H1 (cell line): ENCODE results near the gene JADE3. TPM values are rescaled to one million over a fixed set of nuclear protein-coding genes. Genes with fewer than 3 reads are reported as not detected.

ENCODE experiments used
- CTCF ChIA-PET: fragments of 300-600 bp; sonication (Branson Sonifier 250); formaldehyde crosslinking; loops from one replicate; lab custom pipeline; 2021; ENCODE audit not compliant: partially characterized antibody; lab: Charles Lee
- POLR2A ChIA-PET: fragments of 300-600 bp; sonication (Branson Sonifier 250); formaldehyde crosslinking; loops from one replicate; lab custom pipeline; 2021; ENCODE audit warnings: inconsistent platforms; ENCODE audit not compliant: partially characterized antibody; lab: Charles Lee
- DNase-seq, 2 experiments: peaks; one replicate each; pipeline versions ENCODE4 v3.0.0 to v3.0.0-alpha.2; 2010 to 2022; ENCODE audit warnings: low spot score in 2 of 2, low read depth in 1 of 2, mixed read lengths in 1 of 2
- FAIRE-seq: peaks from 2 replicates; lab custom pipeline; 2011; peaks lifted over from hg19 to GRCh38; lab: Jason Lieb, UNC
- H2AFZ ChIP-seq: 2 replicates; pipeline ENCODE4 v1.8.1; 2012; ENCODE audit warnings: low read length, inconsistent platforms
- H2AK5ac ChIP-seq: 2 replicates; pipeline ENCODE4 v1.6.1; 2013; ENCODE audit warnings: low read depth, low read length
- H2BK120ac ChIP-seq: replicated peaks from 2 replicates; pipeline ENCODE3; 2013; ENCODE audit warnings: low read depth, low read length, inconsistent platforms
- H2BK12ac ChIP-seq: 2 replicates; pipeline ENCODE4 v1.6.1; 2013; ENCODE audit warnings: low read depth, low read length
- H2BK15ac ChIP-seq: 2 replicates; pipeline ENCODE4 v1.6.1; 2013; ENCODE audit warnings: low read length
- H2BK20ac ChIP-seq: 2 replicates; pipeline ENCODE4 v1.6.1; 2013; ENCODE audit warnings: low read length
- H2BK5ac ChIP-seq: 2 replicates; pipeline ENCODE4 v1.6.1; 2013; ENCODE audit warnings: low read depth, low read length
- H3K14ac ChIP-seq: 2 replicates; pipeline ENCODE4 v1.6.1; 2013; ENCODE audit warnings: inconsistent platforms; ENCODE audit not compliant: insufficient read length
- H3K18ac ChIP-seq: 2 replicates; pipeline ENCODE4 v1.6.1; 2013; ENCODE audit warnings: low read length; ENCODE audit errors: extremely low read depth
- H3K23ac ChIP-seq: 2 replicates; pipeline ENCODE4 v1.6.1; 2013; ENCODE audit warnings: inconsistent platforms; ENCODE audit not compliant: insufficient read length
- H3K23me2 ChIP-seq: 2 replicates; pipeline ENCODE4 v1.6.1; 2013; ENCODE audit warnings: low read depth, low read length
- H3K27ac ChIP-seq: 2 replicates; pipeline ENCODE4 v1.6.1; 2011; ENCODE audit warnings: low read depth, low read length, inconsistent platforms
- H3K27me3 ChIP-seq, 4 experiments: replicated peaks in 1 of 4; 1 replicate in 1 of 4; 2 replicates in 3 of 4; pipeline versions ENCODE4 v1.6.1 to v1.8.1; 2011 to 2013; ENCODE audit warnings: low read length in 3 of 4, mild to moderate bottlenecking in 3 of 4, inconsistent platforms in 2 of 4, mixed read lengths in 2 of 4, moderate library complexity in 1 of 4; ENCODE audit not compliant: control insufficient read depth in 3 of 4, insufficient read depth in 3 of 4; ENCODE audit errors: extremely low read depth in 1 of 4
- H3K36me3 ChIP-seq, 4 experiments: 2 replicates each; pipeline versions ENCODE4 v1.6.1 to v1.8.1; 2011 to 2013; ENCODE audit warnings: mild to moderate bottlenecking in 4 of 4, low read length in 3 of 4, moderate library complexity in 2 of 4, control low read depth in 1 of 4, inconsistent platforms in 1 of 4; ENCODE audit not compliant: insufficient read depth in 4 of 4, control insufficient read depth in 2 of 4
- H3K4ac ChIP-seq: replicated peaks from 2 replicates; pipeline ENCODE3; 2013; ENCODE audit warnings: low read length, low read depth, mixed read lengths, inconsistent platforms; ENCODE audit not compliant: insufficient read length
- H3K4me1 ChIP-seq, 4 experiments: replicated peaks in 1 of 4; 1 replicate in 1 of 4; 2 replicates in 3 of 4; pipeline versions ENCODE4 v1.6.1 to v1.8.1; 2011 to 2013; ENCODE audit warnings: low read length in 3 of 4, inconsistent platforms in 2 of 4, mixed read lengths in 1 of 4; ENCODE audit not compliant: insufficient read depth in 4 of 4, control insufficient read depth in 3 of 4
- H3K4me2 ChIP-seq, 2 experiments: 2 replicates each; pipeline versions ENCODE4 v1.6.1 to v1.8.1; 2011 to 2013; ENCODE audit warnings: low read depth in 2 of 2, low read length in 2 of 2, control low read depth in 1 of 2, inconsistent platforms in 1 of 2, mild to moderate bottlenecking in 1 of 2; ENCODE audit not compliant: insufficient read depth in 1 of 2
- H3K4me3 ChIP-seq, 4 experiments: fragments of 200-600, 300-600 bp in 1 of 4; sonication (generic), shearing (Covaris generic), sonication (Bioruptor Twin) in 1 of 4; 2 replicates each; pipeline versions ENCODE4 v1.5.1 to v1.8.1; 2011 to 2016; ENCODE audit warnings: low read length in 4 of 4, low read depth in 3 of 4, control low read depth in 2 of 4, inconsistent platforms in 2 of 4, mild to moderate bottlenecking in 2 of 4, mixed read lengths in 1 of 4, moderate library complexity in 1 of 4; ENCODE audit not compliant: insufficient read depth in 2 of 4; ENCODE audit errors: extremely low read depth in 1 of 4
- H3K56ac ChIP-seq: replicated peaks from 2 replicates; pipeline ENCODE3; 2013; ENCODE audit warnings: low read depth, mild to moderate bottlenecking, mixed read lengths, low read length, inconsistent platforms; ENCODE audit not compliant: insufficient read length
- H3K79me1 ChIP-seq: 2 replicates; pipeline ENCODE4 v1.6.1; 2013; ENCODE audit warnings: low read depth, low read length, control low read depth
- H3K79me2 ChIP-seq, 2 experiments: 2 replicates each; pipeline versions ENCODE4 v1.6.1 to v1.8.1; 2012 to 2013; ENCODE audit warnings: low read length in 2 of 2, mild to moderate bottlenecking in 2 of 2, inconsistent platforms in 1 of 2; ENCODE audit not compliant: insufficient read depth in 2 of 2, control insufficient read depth in 1 of 2
- H3K9ac ChIP-seq, 4 experiments: replicated peaks in 1 of 4; 1 replicate in 1 of 4; 2 replicates in 3 of 4; pipeline versions ENCODE4 v1.6.1 to v1.8.1; 2011 to 2013; ENCODE audit warnings: low read depth in 3 of 4, low read length in 3 of 4, control low read depth in 2 of 4, mild to moderate bottlenecking in 2 of 4, moderate library complexity in 2 of 4, inconsistent platforms in 1 of 4; ENCODE audit errors: extremely low read depth in 1 of 4
- H3K9me3 ChIP-seq, 2 experiments: 2 replicates each; pipeline versions ENCODE4 v1.6.1 to v1.8.1; 2012 to 2013; ENCODE audit warnings: mild to moderate bottlenecking in 2 of 2, moderate library complexity in 2 of 2, control low read depth in 1 of 2, inconsistent platforms in 1 of 2, low read depth in 1 of 2, low read length in 1 of 2, mixed read lengths in 1 of 2; ENCODE audit not compliant: insufficient read depth in 2 of 2
- H4K20me1 ChIP-seq, 2 experiments: replicated peaks in 1 of 2; 2 replicates each; pipeline versions ENCODE3 to v1.8.1; 2011 to 2013; ENCODE audit warnings: inconsistent platforms in 2 of 2, low read length in 2 of 2, mild to moderate bottlenecking in 1 of 2; ENCODE audit not compliant: insufficient read depth in 2 of 2, control insufficient read depth in 1 of 2
- H4K5ac ChIP-seq: 2 replicates; pipeline ENCODE4 v1.6.1; 2013; ENCODE audit warnings: low read length, low read depth, mixed read lengths, inconsistent platforms; ENCODE audit not compliant: insufficient read length
- H4K8ac ChIP-seq: 2 replicates; pipeline ENCODE4 v1.8.0; 2013; ENCODE audit warnings: mild to moderate bottlenecking, moderate library complexity, low read length, inconsistent platforms; ENCODE audit not compliant: insufficient read depth; ENCODE audit errors: extremely low read depth
- H4K91ac ChIP-seq: replicated peaks from 2 replicates; pipeline ENCODE3; 2013; ENCODE audit warnings: low read length, mixed read lengths, inconsistent platforms; ENCODE audit not compliant: insufficient read length
- HDAC2 ChIP-seq, 2 experiments: fragments of 300-600 bp in 1 of 2; sonication (generic) in 1 of 2; IDR thresholded peaks; 2 replicates each; pipeline ENCODE4 v1.6.1; 2011 to 2012; ENCODE audit warnings: low read depth in 2 of 2, low read length in 2 of 2, mild to moderate bottlenecking in 2 of 2, moderate library complexity in 2 of 2, borderline replicate concordance in 1 of 2, inconsistent platforms in 1 of 2
- JUND ChIP-seq: IDR thresholded peaks from 2 replicates; pipeline ENCODE4 v1.6.1; 2011; ENCODE audit warnings: mild to moderate bottlenecking, improper control_type of control experiment, low read length
- KDM1A ChIP-seq: fragments of 200-600, 300-600 bp; sonication (generic); IDR thresholded peaks from 2 replicates; pipeline ENCODE4 v1.7.1; 2016; ENCODE audit warnings: mild to moderate bottlenecking, low read length, borderline replicate concordance
- KDM4A ChIP-seq: IDR thresholded peaks from one replicate; pipeline ENCODE4 v1.7.1; 2012; ENCODE audit warnings: low read depth, mild to moderate bottlenecking, moderate library complexity, low read length, inconsistent platforms; ENCODE audit not compliant: severe bottlenecking
- SP1 ChIP-seq: IDR thresholded peaks from 2 replicates; pipeline ENCODE4 v1.6.1; 2011; ENCODE audit warnings: low read depth, low read length
- SUZ12 ChIP-seq: fragments of 200-600 bp; sonication (generic); IDR thresholded peaks from 2 replicates; pipeline ENCODE4 v1.6.1; 2012; ENCODE audit warnings: mild to moderate bottlenecking, inconsistent platforms, low read length, moderate library complexity, mixed read lengths
- TCF12 ChIP-seq: IDR thresholded peaks from 2 replicates; pipeline ENCODE4 v1.6.1; 2011; ENCODE audit warnings: low read depth, mild to moderate bottlenecking, low read length
- WGBS, 2 experiments: shearing (Covaris generic) in 1 of 2; methylation state at CpG; one replicate each; pipeline versions ENCODE4 v1.1.6 to v1.1.7; 2013 to 2015; ENCODE audit warnings: low lambda C conversion rate in 2 of 2, mixed read lengths in 2 of 2, inconsistent platforms in 1 of 2, low coverage in 1 of 2, missing lambda C conversion rate in 1 of 2; ENCODE audit not compliant: insufficient replicate concordance in 2 of 2, insufficient coverage in 1 of 2, insufficient read length in 1 of 2; ENCODE audit errors: extremely low coverage in 1 of 2, missing lambda C conversion rate in 1 of 2; 5-methylcytosine and 5-hydroxymethylcytosine counted together
- polyA plus RNA-seq, 7 experiments: library from polyadenylated mRNA; depleted of rRNA in 3 of 7; stranded (reverse) in 5 of 7; unstranded in 2 of 7; fragments of >200 nt in 5 of 7; fragments of 200-250 nt in 2 of 7; gene quantifications; 1 replicate in 5 of 7; 2 replicates in 1 of 7; 4 replicates in 1 of 7; pipeline versions ENCODE4 v1.2.1 to v1.2.3, GENCODE V29; 2011 to 2013; ENCODE audit warnings: missing spikeins in 2 of 7, mixed read lengths in 2 of 7
- total RNA-seq: library from RNA; stranded (reverse); fragmentation: NEBNext Ultra II Directional; extraction: Animal tissue kit (Norgen Biotek cat#: 25700); gene quantifications from 2 replicates; pipeline ENCODE4 v1.2.1, GENCODE V29; 2021

Gene JADE3
- total and polyA plus RNA-seq, 2 of the 8 experiments (the other 6 are each of a cell fraction or from before 2014, with no cell fraction given) = 6.9 to 21.5 TPM

DNA sequence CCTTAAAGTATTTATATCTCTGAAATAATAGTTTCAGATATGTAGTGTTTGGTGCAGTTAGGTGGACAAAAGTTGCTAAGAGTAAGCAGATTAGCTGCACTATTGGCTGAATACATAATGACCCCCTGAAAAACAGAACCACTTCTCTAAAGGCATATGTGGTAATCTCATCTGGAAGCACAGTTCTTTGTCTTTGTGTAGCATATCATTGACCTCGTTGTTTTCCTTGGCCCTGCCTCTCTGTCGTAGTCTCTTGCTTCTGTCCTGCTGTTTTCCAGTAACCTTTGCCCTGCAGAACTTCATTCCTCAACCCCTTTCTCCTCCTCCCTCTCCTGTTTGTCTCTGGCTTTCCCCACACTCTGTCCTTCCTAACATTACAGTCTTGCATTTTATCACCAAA lies 41.4 kb downstream of the JADE3 start:
- 15% methylated on average over 2 of the region's 2 CpGs; no CpG with 5 or more reads in 1 of the 2 experiments for WGBS, 2 experiments
- peak overlapping the region; percentile 26 to 42 for H3K4me2 ChIP-seq
- H3K9me3 ChIP-seq = no peaks in the 10 kb centered on the region
- H3K18ac ChIP-seq = no peak overlapping the region
- H4K8ac ChIP-seq = no peak overlapping the region
- H3K79me2 ChIP-seq = peaks cover 0 to 68% of the 10 kb centered on the region in 2 experiments; a peak in 3 of 4 replicates
- TF ChIP-seq KDM1A (no peak), SP1 (0 out of 2 replicates have a peak, but pooled peaks have one; percentile 39), KDM4A (no peak), JUND (no peak), TCF12 (no peak), HDAC2 (IDR thresholded peaks at IDR 0.05; ENCODE audit: borderline replicate concordance in 1 of 2, low read depth in 2 of 2, low read length in 2 of 2) (no peak), SUZ12 (no peak)
- H4K91ac ChIP-seq = no peak overlapping the region
- H2BK12ac ChIP-seq = no peak overlapping the region; the same call in 1 of the 2 replicates
- H2BK15ac ChIP-seq = no peak overlapping the region
- no peaks in the 10 kb centered on the region for H3K36me3 ChIP-seq
- peak overlapping the region in 1 of 4 experiments; percentile 19; a peak in 1 of 8 replicates for H3K4me3 ChIP-seq
- peaks cover 0 to 9% (median 4%) of the 10 kb centered on the region in 4 experiments; a peak in 3 of 7 replicates for H3K4me1 ChIP-seq
- no peaks in the 10 kb centered on the region for H3K79me1 ChIP-seq
- H3K27ac ChIP-seq = peak overlapping the region; percentile 62; the same call in 1 of the 2 replicates
- no peak overlapping the region for H2BK20ac ChIP-seq
- no peak overlapping the region for H2BK5ac ChIP-seq
- FAIRE-seq (peak; percentile 83), DNase-seq (no peak)
- no peaks in the 10 kb centered on the region for H4K20me1 ChIP-seq
- H3K23ac ChIP-seq = no peak overlapping the region
- no peaks in the 10 kb centered on the region for H3K27me3 ChIP-seq
- no peak overlapping the region for H2BK120ac ChIP-seq
- POLR2A ChIA-PET = no interaction called here
- no peak overlapping the region for H2AK5ac ChIP-seq
- H2AFZ ChIP-seq = no peak overlapping the region
- CTCF ChIA-PET = no interaction called here
- H4K5ac ChIP-seq = no peak overlapping the region
- no peaks in the 10 kb centered on the region for H3K23me2 ChIP-seq
- no peak overlapping the region for H3K4ac ChIP-seq
- H3K56ac ChIP-seq = no peak overlapping the region
- H3K14ac ChIP-seq = no peak overlapping the region
- no peak overlapping the region for H3K9ac ChIP-seq
